Neutrophil (primary cell): ENCODE measurements around the gene RBMS1.
"Not testable (repeated sequence)": the region's sequence is repeated elsewhere in the genome, so short reads cannot be mapped to it uniquely, and the experiment has no call there.

ENCODE experiments used
- H3K27ac ChIP-seq: fragments of 200-600 bp; sonication (generic); 2 replicates; pipeline ENCODE4 v1.5.1; 2016; ENCODE audit warnings: mild to moderate bottlenecking, moderate library complexity
- H3K27me3 ChIP-seq: fragments of 200-600 bp; sonication (generic); 2 replicates; pipeline ENCODE4 v1.6.0; 2016; ENCODE audit warnings: mild to moderate bottlenecking
- H3K36me3 ChIP-seq: fragments of 200-600 bp; sonication (generic); 2 replicates; pipeline ENCODE4 v1.5.1; 2017
- H3K4me1 ChIP-seq, 2 experiments: fragments of 200-600 bp in 1 of 2; sonication (generic) in 1 of 2; 1 replicate in 1 of 2; 2 replicates in 1 of 2; pipeline versions ENCODE4 v1.5.1 to v1.6.1; 2013 to 2016; ENCODE audit warnings: low read depth in 1 of 2, low read length in 1 of 2, mild to moderate bottlenecking in 1 of 2, moderate library complexity in 1 of 2; ENCODE audit not compliant: control insufficient read depth in 1 of 2, insufficient read depth in 1 of 2
- H3K4me3 ChIP-seq, 2 experiments: fragments of 200-600 bp in 1 of 2; sonication (generic) in 1 of 2; 1 replicate in 1 of 2; 2 replicates in 1 of 2; pipeline ENCODE4 v1.5.1; 2013 to 2016; ENCODE audit warnings: low read depth in 1 of 2, low read length in 1 of 2, mild to moderate bottlenecking in 1 of 2, moderate library complexity in 1 of 2
- H3K9me3 ChIP-seq: fragments of 200-600 bp; sonication (generic); 2 replicates; pipeline ENCODE4 v1.5.1; 2016
- CTCF ChIP-seq: fragments of 200-600 bp; sonication (generic); IDR thresholded peaks from 2 replicates; pipeline ENCODE4 v1.5.1; 2016; ENCODE audit warnings: antibody characterized with exemption

Gene RBMS1

GRCh38 chr2:160492401-160493226, 993 bp downstream of the RBMS1 start:
- peak overlapping the region; percentile 67 to 81 for H3K4me3 ChIP-seq
- no peaks in the 10 kb centered on the region for H3K9me3 ChIP-seq
- no peak overlapping the region for H3K27ac ChIP-seq
- peaks cover 13 to 30% of the 10 kb centered on the region in 2 experiments for H3K4me1 ChIP-seq
- H3K27me3 ChIP-seq = peaks cover 75% of the 10 kb centered on the region
- no peaks in the 10 kb centered on the region for H3K36me3 ChIP-seq
- no peak for TF ChIP-seq CTCF

GRCh38 chr2:160491911-160492371, 1.7 kb downstream of the RBMS1 start:
- Histone ChIP-seq H3K27ac (no peak overlapping the region), H3K9me3 (no peaks in the 10 kb centered on the region), H3K4me3 (peak overlapping the region; percentile 67 to 81), H3K27me3 (peaks cover 75% of the 10 kb centered on the region), H3K4me1 (peaks cover 13 to 30% of the 10 kb centered on the region in 2 experiments), H3K36me3 (no peaks in the 10 kb centered on the region)
- no peak for TF ChIP-seq CTCF

GRCh38 chr2:160490733-160491685, 2.6 kb downstream of the RBMS1 start:
- Histone ChIP-seq H3K4me3 (no peak overlapping the region), H3K27ac (no peak overlapping the region)

GRCh38 chr2:160489111-160489510, 4.5 kb downstream of the RBMS1 start:
- Histone ChIP-seq H3K27me3 (peaks cover 57% of the 10 kb centered on the region), H3K4me3 (no peak overlapping the region), H3K4me1 (peaks cover 13 to 29% of the 10 kb centered on the region in 2 experiments), H3K9me3 (no peaks in the 10 kb centered on the region), H3K36me3 (no peaks in the 10 kb centered on the region), H3K27ac (no peak overlapping the region)
- no peak for TF ChIP-seq CTCF

More at GRCh38 chr2:160490733-160491685, 2.6 kb downstream of the RBMS1 start:
- Histone ChIP-seq H3K9me3 (no peaks in the 10 kb centered on the region), H3K27me3 (peaks cover 72% of the 10 kb centered on the region), H3K36me3 (no peaks in the 10 kb centered on the region), H3K4me1 (peaks cover 13 to 30% of the 10 kb centered on the region in 2 experiments)
- no peak for TF ChIP-seq CTCF

GRCh38 chr2:160488289-160488688, 5.3 kb downstream of the RBMS1 start:
- Histone ChIP-seq H3K4me1 (peaks cover 13 to 25% of the 10 kb centered on the region in 2 experiments), H3K27me3 (peaks cover 48% of the 10 kb centered on the region)
- not testable (repeated sequence) for H3K36me3 ChIP-seq, H3K27ac ChIP-seq, H3K9me3 ChIP-seq, H3K4me3 ChIP-seq
